GM12872 (cell line): ENCODE results near the gene EIF3F.

Source experiments
- CTCF ChIP-seq: IDR thresholded peaks from 3 replicates; pipeline ENCODE4 v1.5.1; 2011; ENCODE audit warnings: low read depth, mild to moderate bottlenecking, low read length, moderate library complexity; ENCODE audit not compliant: insufficient read depth

Gene EIF3F

GRCh38 chr11:8023831-8024555 is 36.9 kb downstream of the EIF3F start:
- TF ChIP-seq CTCF = no peak

- TF ChIP-seq CTCF = no peak
Observed at GRCh38 chr11:8025123-8025522, 38.0 kb downstream of the EIF3F start.

GRCh38 chr11:8025816-8026215 is 38.7 kb downstream of the EIF3F start:
- no peak for TF ChIP-seq CTCF

GRCh38 chr11:8026982-8027381 is 39.8 kb downstream of the EIF3F start:
- TF ChIP-seq CTCF = no peak

GRCh38 chr11:8028766-8029165 is 41.6 kb downstream of the EIF3F start:
- no peak for TF ChIP-seq CTCF

- no peak for TF ChIP-seq CTCF
Observed at GRCh38 chr11:8030526-8031247, 43.5 kb downstream of the EIF3F start.

- TF ChIP-seq CTCF = no peak
Observed at GRCh38 chr11:8031248-8032115, 44.3 kb downstream of the EIF3F start.
